Activated CD8-positive, alpha-beta memory T cell treated with anti-CD3 and anti-CD28 coated beads, Interleukin-2, amount 50 U/mL, for 24 hours (primary cell): ENCODE results near the gene ZACN.

Experiments used
- DNase-seq: peaks from one replicate; pipeline ENCODE4 v3.0.0-alpha.2; 2020; ENCODE audit errors: extremely low read depth

Gene ZACN

DNA sequence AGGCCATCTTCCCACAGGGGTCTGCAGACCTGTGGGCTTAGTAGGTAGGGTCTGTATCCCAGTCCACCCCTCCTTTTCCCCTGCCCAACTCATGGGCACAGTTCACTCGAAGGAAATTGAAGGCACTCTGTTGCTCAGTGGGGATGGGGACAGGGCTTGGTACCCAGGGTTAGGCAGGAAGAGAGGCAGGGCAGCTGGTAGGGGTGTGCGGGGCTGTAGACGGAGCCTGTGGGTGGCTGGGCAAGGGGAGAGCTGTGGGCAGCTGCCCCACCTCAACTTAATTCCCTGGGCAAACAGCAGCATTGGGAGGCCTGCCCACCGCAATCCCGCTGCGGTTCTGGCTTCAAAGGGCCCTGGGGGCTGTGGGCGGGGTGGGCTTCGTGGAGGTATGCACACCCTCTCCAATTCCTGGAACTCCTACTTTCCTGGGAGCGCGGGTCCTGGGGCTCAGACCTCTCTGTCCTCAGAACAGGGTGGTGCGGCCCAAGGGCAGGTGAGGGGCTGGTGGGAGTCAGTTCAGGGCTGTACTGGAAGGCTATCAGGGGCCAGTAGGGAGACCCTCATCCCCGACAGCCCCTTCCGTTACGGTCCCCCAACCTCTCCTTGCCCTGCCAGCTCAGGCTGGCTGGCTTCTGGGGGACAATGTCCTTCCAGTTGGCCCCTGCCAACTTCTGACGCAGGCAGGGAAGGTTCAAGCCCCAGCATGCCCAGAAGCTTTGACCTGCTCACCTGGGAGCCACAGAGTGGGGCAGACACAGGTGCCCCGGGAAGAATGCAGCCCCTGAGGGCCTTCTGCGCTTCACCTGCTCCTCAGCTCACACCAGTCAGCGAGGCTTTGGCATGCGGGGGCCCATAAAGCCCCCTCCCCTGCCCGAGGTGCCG is 53.0 kb downstream of the ZACN start:
- DNase-seq = no peak
